Superior temporal gyrus (tissue), 1 donor: ENCODE data around the gene CNIH4.
"Not testable (repeated sequence)": the region's sequence is repeated elsewhere in the genome, so short reads cannot be mapped to it uniquely, and the experiment has no call there.

Experiments used
- DNase-seq: peaks from one replicate; pipeline ENCODE4 v3.0.0-alpha.2; 2016; ENCODE audit errors: extremely low spot score

CNIH4 gene

DNA sequence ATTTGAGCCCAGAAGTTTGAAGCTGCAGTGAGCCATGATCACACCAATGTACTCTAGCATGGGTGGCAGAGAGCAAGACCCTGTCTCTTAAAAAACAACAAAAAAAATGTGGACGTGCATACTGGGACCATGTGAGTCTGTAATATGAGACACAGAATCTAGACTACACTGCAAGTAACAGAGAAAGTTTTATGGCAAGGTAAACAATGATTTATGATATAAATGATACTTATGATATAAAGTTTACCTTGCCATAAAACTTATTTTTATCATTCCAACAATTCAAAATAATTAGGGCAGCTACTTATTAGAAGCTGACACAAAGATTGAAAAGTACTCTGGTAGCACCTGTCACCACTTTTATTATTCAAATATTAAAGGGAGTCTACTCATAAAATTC, 43.2 kb downstream of the CNIH4 start:
- no peak for DNase-seq

DNA sequence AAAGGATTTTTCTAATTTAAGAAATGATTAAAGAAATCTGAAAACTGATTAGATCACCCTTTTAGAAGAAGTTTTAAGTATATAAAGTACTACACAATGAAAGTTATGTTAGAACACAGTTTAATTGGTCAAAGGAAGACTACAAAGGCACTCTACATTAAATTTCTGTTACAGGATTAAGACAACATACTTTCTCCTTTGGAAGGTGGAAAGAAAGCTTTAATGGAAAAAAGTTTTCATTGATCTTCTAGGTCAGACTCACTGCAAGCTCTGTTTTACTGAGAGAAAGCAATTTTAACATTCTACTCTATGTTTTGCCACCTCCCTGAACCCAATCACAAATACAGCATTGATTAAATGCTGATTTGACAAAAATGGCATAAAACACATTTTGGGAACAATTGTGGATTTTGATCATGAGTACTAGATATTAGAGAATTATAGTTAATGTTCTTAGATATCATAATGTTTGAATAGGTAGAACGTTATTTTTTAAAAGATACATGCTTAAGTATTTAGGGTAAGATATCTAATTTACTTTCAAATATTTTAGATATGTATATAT, 45.9 kb downstream of the CNIH4 start:
- no peak for DNase-seq

DNA sequence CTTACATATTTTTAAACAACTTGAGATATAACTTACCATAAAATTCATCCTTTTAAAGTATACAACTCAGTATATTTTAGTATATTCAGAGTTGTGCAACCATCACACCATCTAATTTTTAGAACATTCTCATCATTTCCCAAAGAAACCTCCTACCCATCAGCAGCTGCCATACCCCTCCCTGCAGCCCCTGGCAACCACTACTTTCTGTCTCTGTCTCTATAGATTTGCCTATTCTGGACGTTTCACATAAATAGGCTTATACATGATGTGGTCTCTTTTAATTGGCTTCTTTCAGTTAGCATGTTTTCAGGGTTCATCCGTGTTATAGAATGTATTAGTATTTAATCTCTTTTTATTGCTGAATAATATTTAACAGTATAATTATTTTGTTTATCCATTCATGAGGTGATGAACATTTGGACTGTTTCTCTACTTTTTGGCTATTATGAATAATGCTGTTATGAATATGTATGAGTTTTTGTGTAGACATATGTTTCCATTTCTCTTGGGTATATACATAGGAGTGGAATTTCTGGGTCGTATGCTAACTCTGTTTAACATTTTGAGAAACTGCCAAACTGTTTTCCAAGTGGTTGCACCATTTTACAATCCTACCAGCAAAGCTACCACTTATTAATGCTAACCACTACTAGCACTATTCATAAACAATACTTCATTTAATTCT, 48.4 kb downstream of the CNIH4 start:
- DNase-seq, result no peak

DNA sequence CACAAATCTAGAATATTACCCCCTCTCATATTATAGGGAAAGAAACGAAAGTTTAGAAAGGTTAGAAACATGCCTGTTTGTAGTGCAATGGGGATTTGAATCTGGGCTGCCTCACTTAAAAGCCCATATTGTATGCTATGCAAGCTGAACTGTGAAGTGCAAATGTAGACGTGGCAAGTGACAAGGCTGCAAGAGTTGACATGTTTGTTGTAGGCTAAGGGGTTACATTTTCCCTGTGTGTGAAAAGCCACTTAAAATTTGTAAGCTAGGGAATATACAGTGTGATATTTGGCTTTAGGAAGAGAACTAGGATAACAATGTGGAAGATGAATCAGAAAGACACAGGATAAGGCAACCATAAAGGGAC, 48.9 kb downstream of the CNIH4 start:
- DNase-seq, result no peak

DNA sequence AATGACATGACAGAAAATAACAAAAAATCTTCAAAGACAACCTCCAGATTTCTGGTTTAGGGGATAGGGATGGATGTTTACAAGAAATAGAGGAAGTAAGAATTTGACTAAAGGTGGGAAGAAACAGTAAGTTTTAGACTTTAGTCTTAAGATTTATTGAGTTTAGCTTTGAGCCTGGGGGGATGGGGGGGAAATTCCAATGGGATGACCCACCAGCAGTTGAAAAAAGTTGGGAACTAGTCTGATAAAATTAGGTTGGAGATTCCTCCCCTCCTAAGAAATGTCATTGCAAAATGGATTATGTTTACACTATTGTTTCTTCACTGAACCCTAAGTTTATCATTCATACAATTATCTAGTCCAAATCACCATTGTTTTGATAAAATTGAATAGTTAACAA, 49.5 kb downstream of the CNIH4 start:
- DNase-seq, result no peak

DNA sequence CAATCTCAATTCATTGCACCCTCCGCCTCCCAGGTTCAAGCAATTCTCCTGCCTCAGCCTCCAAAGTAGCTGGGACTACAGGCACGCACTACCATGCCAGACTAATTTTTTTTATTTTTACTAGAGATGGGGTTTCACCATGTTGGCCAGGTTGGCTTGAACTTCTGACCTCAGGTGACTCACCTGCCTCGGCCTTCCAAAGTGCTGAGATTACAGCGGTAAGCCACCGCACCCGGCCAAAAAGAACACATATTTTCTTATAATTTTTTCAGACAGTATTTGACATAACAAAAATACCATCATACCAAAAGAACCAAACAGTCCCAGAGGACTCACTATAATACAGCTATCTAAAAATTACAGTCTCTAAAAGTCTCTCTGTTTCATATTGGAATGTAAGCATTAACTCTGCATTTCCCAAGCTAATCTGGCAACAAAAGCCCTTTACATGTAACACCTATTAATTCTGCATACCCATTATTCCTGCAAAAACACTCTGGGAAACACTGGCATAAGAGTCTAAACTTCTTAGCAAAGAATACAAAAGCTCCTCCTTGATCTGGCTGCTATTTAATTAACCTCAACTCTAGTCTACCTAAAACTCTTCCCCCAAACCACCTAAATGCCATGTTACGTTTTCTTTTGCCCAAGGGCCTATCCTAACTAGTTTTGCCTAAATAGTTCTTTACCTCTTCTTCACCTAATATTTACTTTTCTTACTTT, 51.1 kb downstream of the CNIH4 start:
- no peak for DNase-seq

DNA sequence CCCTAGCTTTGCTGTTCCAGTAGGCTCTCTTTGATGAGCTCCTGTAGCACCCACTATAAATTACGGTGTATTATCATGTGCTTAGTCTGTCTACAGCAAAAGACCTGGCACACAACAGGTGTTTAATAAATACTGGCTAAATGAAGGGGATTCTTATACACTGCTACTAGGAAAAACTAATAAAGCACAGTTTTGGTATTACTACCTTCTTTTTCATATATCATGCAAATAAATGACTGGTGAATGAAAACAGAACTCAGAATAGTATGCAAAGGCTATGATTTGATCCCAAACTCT, 51.6 kb downstream of the CNIH4 start:
- DNase-seq, result no peak

DNA sequence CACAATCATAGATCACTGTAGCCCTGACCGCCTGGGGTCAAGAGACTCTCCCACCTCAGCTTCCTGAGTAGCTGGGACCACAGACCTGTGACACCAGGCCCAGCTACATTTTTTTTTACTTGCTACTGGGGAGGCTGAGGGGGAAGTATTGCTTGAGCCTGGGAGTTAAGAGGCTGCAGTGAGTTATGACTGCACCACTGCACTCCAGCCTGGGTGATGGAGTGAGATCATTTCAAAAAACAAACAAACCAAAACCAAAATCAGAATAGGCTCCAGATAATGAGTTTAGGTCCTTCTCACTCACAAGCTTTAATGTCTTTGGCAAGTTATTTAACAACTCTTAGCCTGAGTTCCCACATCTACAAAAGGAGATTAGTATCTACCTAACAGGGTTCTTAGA, 55.1 kb downstream of the CNIH4 start:
- DNase-seq, result no peak

DNA sequence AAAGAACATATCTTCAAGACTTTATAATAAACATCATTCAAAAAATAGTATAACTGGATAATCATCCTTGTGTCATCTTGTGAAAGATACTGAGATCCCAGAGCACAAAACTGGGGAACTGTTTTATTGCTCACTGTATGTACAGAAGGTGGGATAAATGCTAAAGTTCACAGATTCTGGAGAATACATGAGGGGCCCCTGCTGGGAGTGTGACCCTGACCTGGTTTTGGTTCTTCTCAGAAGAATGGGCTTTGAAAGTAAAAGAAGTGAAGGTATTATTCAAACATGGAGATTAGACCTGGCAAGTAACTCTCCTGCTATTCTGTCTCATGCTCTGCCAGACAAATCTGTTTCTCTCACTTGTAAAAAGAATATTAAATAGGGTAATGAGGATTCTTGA, 63.4 kb downstream of the CNIH4 start:
- no peak for DNase-seq

DNA sequence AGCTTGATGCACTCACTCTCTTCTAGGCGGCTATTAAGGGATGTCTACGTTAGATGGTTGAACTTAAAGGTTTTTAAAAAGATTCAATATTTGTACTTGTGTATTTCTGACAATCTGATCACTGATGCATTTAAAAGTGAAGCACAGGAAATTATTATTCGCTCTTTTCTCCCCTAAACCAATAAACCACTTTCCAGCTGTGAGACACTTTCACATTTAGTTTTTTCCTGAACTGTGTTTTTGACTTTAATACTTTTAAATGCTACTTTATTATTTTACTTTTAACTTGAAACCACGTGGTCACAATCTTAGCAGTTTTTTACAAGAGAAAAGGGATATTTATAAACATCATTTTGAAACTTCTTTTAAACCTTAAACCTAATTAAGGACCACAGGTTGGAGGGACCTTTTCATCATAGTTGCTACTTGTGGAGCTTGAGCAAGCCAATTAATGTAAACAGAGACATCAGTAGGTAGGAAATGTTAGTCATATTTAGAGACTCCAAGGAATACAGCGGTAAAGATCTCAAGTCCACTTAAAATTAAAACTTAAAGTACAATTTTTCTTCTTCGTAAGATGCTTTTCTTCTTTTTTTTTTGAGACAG, 68.7 kb downstream of the CNIH4 start:
- no peak for DNase-seq

DNA sequence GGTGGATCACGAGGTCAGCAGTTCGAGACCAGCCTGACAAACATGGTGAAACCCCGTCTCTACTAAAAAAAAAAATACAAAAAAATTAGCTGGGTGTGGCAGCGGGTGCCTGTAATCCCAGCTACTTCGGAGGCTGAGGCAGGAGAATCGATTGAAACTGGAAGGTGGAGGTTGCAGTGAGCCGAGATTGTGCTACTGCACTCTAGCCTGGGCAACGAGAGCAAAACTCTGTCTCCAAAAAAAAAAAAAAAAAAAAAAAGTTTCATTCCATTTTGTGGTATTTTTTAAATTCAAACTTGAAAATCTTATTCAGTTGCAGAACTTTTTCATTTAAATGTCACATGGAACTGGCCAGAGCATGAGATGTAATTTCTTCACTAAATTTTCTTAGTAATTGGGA, 70.2 kb downstream of the CNIH4 start:
- DNase-seq, result not testable (repeated sequence)

DNA sequence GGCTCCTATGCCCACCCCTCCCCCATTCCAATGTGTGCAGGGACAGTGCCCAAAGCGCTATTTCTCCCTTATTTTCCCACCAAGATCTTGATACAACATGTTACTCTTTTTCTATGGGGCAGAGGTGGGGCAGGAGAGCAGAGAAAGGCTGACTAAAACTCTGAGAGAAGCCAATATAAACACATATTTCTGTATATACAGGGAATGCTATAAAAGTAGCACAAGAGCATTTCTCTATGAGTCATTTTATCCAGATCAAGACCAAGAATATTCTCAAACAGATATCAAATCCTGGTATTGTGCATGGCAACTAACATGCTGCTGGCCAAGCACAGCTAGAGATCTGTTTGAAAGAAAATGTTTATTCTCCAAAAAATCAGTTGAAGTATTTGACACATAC, 70.7 kb downstream of the CNIH4 start:
- no peak for DNase-seq

DNA sequence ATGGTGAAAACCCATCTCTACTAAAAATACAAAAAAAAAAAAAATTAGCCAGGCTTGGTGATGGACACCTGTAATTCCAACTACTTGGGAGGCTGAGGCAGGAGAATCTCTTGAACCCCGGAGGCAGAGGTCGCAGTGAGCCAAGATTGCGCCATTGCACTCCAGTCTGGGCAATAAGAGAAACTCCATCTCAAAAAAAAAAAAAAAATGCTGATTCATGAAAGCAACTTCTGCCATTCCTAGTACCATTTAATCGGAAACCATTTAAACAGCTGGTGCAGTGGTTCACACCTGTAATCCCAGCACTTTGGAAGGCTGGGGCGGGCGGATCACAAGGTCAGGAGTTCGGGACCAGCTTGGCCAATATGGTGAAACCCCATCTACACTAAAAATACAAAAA, 72.0 kb downstream of the CNIH4 start:
- DNase-seq, result not testable (repeated sequence)
